Endothelial cell of umbilical vein (primary cell): ENCODE data around the gene CCL14. TPM values are rescaled to one million over a fixed set of nuclear protein-coding genes. Genes with fewer than 3 reads are reported as not detected.

ENCODE experiments used
- BruUV-seq: library from RNA; stranded (reverse); fragments of 400-500 nt; replicated peaks from 2 replicates; lab custom pipeline; 2021; lab: Mats Ljungman, UMichigan
- CTCF ChIA-PET: fragments of 300-600, 350-600 bp; sonication (Branson Sonifier 250); formaldehyde crosslinking; loops from one replicate; lab custom pipeline; 2021; ENCODE audit warnings: antibody characterized with exemption, inconsistent platforms; lab: Charles Lee
- POLR2A ChIA-PET: fragments of 300-600, 350-600 bp; sonication (Branson Sonifier 250); formaldehyde crosslinking; loops from one replicate; lab custom pipeline; 2021; ENCODE audit warnings: antibody characterized with exemption, inconsistent platforms; lab: Charles Lee
- DNase-seq: peaks from one replicate; pipeline ENCODE4 v3.0.0-alpha.2; 2011; ENCODE audit warnings: low read depth, low spot score
- FAIRE-seq: peaks from 2 replicates; lab custom pipeline; 2011; peaks lifted over from hg19 to GRCh38; lab: Jason Lieb, UNC
- H2AFZ ChIP-seq: 2 replicates; pipeline ENCODE4 v1.6.0; 2012; ENCODE audit warnings: low read depth, low read length, control low read depth, inconsistent platforms
- H3K27ac ChIP-seq: 2 replicates; pipeline ENCODE4 v1.5.1; 2011; ENCODE audit warnings: low read depth, mild to moderate bottlenecking, control low read depth, low read length, moderate library complexity; ENCODE audit not compliant: insufficient read depth
- H3K27me3 ChIP-seq, 2 experiments: 2 replicates each; pipeline versions ENCODE4 v1.6.0 to v1.6.1; 2011; ENCODE audit warnings: low read length in 2 of 2, mixed read lengths in 1 of 2; ENCODE audit not compliant: control insufficient read depth in 2 of 2, insufficient read depth in 2 of 2
- H3K36me3 ChIP-seq, 2 experiments: 2 replicates in 1 of 2; 3 replicates in 1 of 2; pipeline ENCODE4 v1.5.1; 2011; ENCODE audit warnings: low read length in 2 of 2, mild to moderate bottlenecking in 1 of 2, moderate library complexity in 1 of 2; ENCODE audit not compliant: control insufficient read depth in 2 of 2, insufficient read depth in 2 of 2; ENCODE audit errors: extremely low read depth in 1 of 2
- H3K4me1 ChIP-seq: 3 replicates; pipeline ENCODE4 v1.5.1; 2011; ENCODE audit warnings: mild to moderate bottlenecking, low read length; ENCODE audit not compliant: control insufficient read depth, insufficient read depth; ENCODE audit errors: extremely low read depth
- H3K4me2 ChIP-seq: 2 replicates; pipeline ENCODE4 v1.6.1; 2011; ENCODE audit warnings: low read length, control low read depth, mixed read lengths; ENCODE audit not compliant: insufficient read depth
- H3K4me3 ChIP-seq, 3 experiments: fragments of 200-600 bp in 1 of 3; sonication (generic), shearing (Covaris generic) in 1 of 3; replicated peaks in 1 of 3; 2 replicates each; pipeline ENCODE4 v1.5.1; 2011 to 2016; ENCODE audit warnings: control low read depth in 3 of 3, low read length in 3 of 3, mild to moderate bottlenecking in 2 of 3, inconsistent platforms in 1 of 3, low read depth in 1 of 3, moderate library complexity in 1 of 3; ENCODE audit not compliant: insufficient read depth in 1 of 3
- H3K79me2 ChIP-seq: 2 replicates; pipeline ENCODE4 v1.6.0; 2012; ENCODE audit warnings: low read length, inconsistent platforms; ENCODE audit not compliant: control insufficient read depth, insufficient read depth
- H3K9ac ChIP-seq: replicated peaks from 2 replicates; pipeline ENCODE3; 2011; ENCODE audit warnings: low read length, control low read depth; ENCODE audit not compliant: insufficient read depth; ENCODE audit errors: extremely low read depth
- H3K9me1 ChIP-seq: replicated peaks from 3 replicates; pipeline ENCODE4 v1.6.0; 2011; ENCODE audit warnings: mild to moderate bottlenecking, low read length; ENCODE audit not compliant: control insufficient read depth, insufficient read depth; ENCODE audit errors: extremely low read depth
- H3K9me3 ChIP-seq: replicated peaks from 2 replicates; pipeline ENCODE4 v1.5.1; 2012; ENCODE audit warnings: low read length, inconsistent platforms; ENCODE audit not compliant: control insufficient read depth, insufficient read depth
- H4K20me1 ChIP-seq: replicated peaks from 2 replicates; pipeline ENCODE3; 2011; ENCODE audit warnings: mild to moderate bottlenecking, low read length; ENCODE audit not compliant: control insufficient read depth, insufficient read depth; ENCODE audit errors: extremely low read depth
- CTCF ChIP-seq, 2 donors: IDR thresholded peaks; 1 replicate in 1 of 2; 2 replicates in 1 of 2; pipeline ENCODE4 v1.5.1; 2011; ENCODE audit warnings: low read length in 2 of 2, mild to moderate bottlenecking in 2 of 2, moderate library complexity in 2 of 2, control low read depth in 1 of 2, inconsistent platforms in 1 of 2, low read depth in 1 of 2; ENCODE audit not compliant: insufficient read depth in 1 of 2; ENCODE audit errors: extremely low read depth in 1 of 2
- EZH2 ChIP-seq: IDR thresholded peaks from 2 replicates; pipeline ENCODE4 v1.6.1; 2012; ENCODE audit warnings: borderline replicate concordance, low read depth, mild to moderate bottlenecking, moderate library complexity, low read length, inconsistent platforms; ENCODE audit not compliant: severe bottlenecking
- FOS ChIP-seq: IDR thresholded peaks from 2 replicates; pipeline ENCODE4 v1.6.1; 2011; ENCODE audit warnings: mild to moderate bottlenecking, low read length, moderate library complexity, borderline replicate concordance; ENCODE audit not compliant: insufficient read depth
- GATA2 ChIP-seq: IDR thresholded peaks from 2 replicates; pipeline ENCODE4 v1.7.0; 2011; ENCODE audit warnings: low read depth, mild to moderate bottlenecking, moderate library complexity, mixed read lengths, low read length; ENCODE audit not compliant: insufficient read length, insufficient read depth
- JUN ChIP-seq: IDR thresholded peaks from 2 replicates; pipeline ENCODE4 v1.6.1; 2011; ENCODE audit warnings: borderline replicate concordance, low read depth; ENCODE audit not compliant: insufficient read length, insufficient read depth
- MYC ChIP-seq: IDR thresholded peaks from one replicate; pipeline ENCODE4 v1.6.1; 2011; ENCODE audit warnings: mild to moderate bottlenecking, low read depth, low read length
- POLR2A ChIP-seq: IDR thresholded peaks from 2 replicates; pipeline ENCODE4 v1.6.1; 2012; ENCODE audit warnings: low read depth, mild to moderate bottlenecking, control low read depth, low read length
- POLR2AphosphoS5 ChIP-seq: IDR thresholded peaks from 2 replicates; pipeline ENCODE4 v1.6.1; 2012; ENCODE audit warnings: low read depth, mild to moderate bottlenecking, control low read depth, low read length, moderate library complexity; ENCODE audit not compliant: insufficient read depth
- dilution Hi-C: fragments of 300-500 bp; cut with MboI; formaldehyde crosslinking; loops from one replicate; pipeline ENCODE4 v1.15.0; 2019; ENCODE audit warnings: low sequenced_read_pairs; ENCODE audit not compliant: extremely low pct_ligation_motif_present
- intact Hi-C: fragments of 100-400 bp; cut with micrococcal nuclease; formaldehyde crosslinking; loops from one replicate; pipeline ENCODE4 v1.10.0; 2022
- polyA plus RNA-seq, 4 experiments: library from polyadenylated mRNA; depleted of rRNA in 3 of 4; stranded (reverse) in 3 of 4; unstranded in 1 of 4; fragments of >200 nt; gene quantifications; 2 replicates each; pipeline versions ENCODE4 v1.2.1 to v1.2.3, GENCODE V29; 2011 to 2012; ENCODE audit warnings: missing spikeins in 1 of 4
- total RNA-seq: library from RNA; stranded (reverse); gene quantifications from 2 replicates; pipeline ENCODE4 v1.2.3, GENCODE V29; 2021
- TF ChIP-seq, protein P1 (sequence below): IDR thresholded peaks from 2 replicates; pipeline ENCODE4 v1.6.1; 2011; ENCODE audit not compliant: insufficient read depth, insufficient read length

Gene CCL14
- total and polyA plus RNA-seq, 2 donors (not counting 3 experiments of a cell fraction or from before 2014, with no cell fraction given), result 21.3 to 25.8 TPM

DNA sequence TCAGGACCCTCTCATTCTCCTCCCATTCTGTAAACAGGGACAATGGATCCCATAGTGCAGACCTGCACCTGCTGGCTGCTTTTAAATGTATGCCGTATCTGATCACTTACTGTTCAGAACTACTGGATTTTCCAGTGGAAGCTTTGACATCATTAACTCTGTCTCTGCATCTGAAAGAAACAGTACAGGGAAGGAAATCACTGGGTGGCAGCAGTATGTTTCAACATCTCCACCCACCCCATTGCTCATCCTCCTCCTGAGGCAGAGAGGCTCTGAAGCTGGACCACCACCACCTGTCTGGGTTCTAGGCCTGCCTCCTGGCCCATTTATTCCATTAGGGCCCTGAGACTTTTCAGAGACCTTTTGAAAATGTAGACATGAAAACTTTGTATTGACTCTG is 12.2 kb upstream of the CCL14 start:
- TF ChIP-seq JUN (no peak), GATA2 (no peak), CTCF (IDR thresholded peaks at IDR 0.05; ENCODE audit: extremely low read depth in 1 of 2, insufficient read depth in 1 of 2, low read depth in 1 of 2, low read length in 2 of 2) (no peak), POLR2AphosphoS5 (no peak), POLR2A (no peak), MYC (no peak), FOS (no peak), EZH2 (no peak)
- TF ChIP-seq, protein P1, sequence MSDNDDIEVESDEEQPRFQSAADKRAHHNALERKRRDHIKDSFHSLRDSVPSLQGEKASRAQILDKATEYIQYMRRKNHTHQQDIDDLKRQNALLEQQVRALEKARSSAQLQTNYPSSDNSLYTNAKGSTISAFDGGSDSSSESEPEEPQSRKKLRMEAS, result no peak
- no TSS peak for BruUV-seq
- no peak for DNase-seq
- H2AFZ ChIP-seq, result no peak overlapping the region
- no peak overlapping the region for H3K4me3 ChIP-seq
- no peaks in the 10 kb centered on the region for H3K4me1 ChIP-seq
- ChIA-PET CTCF (interaction anchor here (0.7 to 1.7 kb wide), 5 partner anchors 11 to 29 kb away, joined by 3 read pairs; no protein-coding TSS in a partner anchor), POLR2A (no interaction called here)
- H3K36me3 ChIP-seq, result no peaks in the 10 kb centered on the region
- no peak overlapping the region for H3K9ac ChIP-seq
- H3K9me3 ChIP-seq, result no peaks in the 10 kb centered on the region
- H4K20me1 ChIP-seq, result no peaks in the 10 kb centered on the region
- FAIRE-seq, result no peak
- H3K79me2 ChIP-seq, result no peaks in the 10 kb centered on the region
- intact Hi-C loops, result no loop called here
- H3K27me3 ChIP-seq, result peaks cover 0 to 2% of the 10 kb centered on the region in 2 experiments
- no peak overlapping the region for H3K4me2 ChIP-seq
- dilution Hi-C loops, result no loop called here
- H3K27ac ChIP-seq, result no peak overlapping the region
- H3K9me1 ChIP-seq, result no peaks in the 10 kb centered on the region
